GM18505 (cell line): ENCODE data around the gene EYS.
"Not testable (repeated sequence)": the region's sequence is repeated elsewhere in the genome, so short reads cannot be mapped to it uniquely, and the experiment has no call there.

ENCODE experiments used
- ATAC-seq: cut with Tn5 transposase; IDR thresholded peaks from one replicate; pipeline ENCODE4 v1.9.1; 2021; ENCODE audit not compliant: unreplicated experiment
- POLR2A ChIP-seq: IDR thresholded peaks from 4 replicates; pipeline ENCODE4 v1.6.1; 2011; ENCODE audit warnings: borderline replicate concordance; ENCODE audit not compliant: insufficient read depth, insufficient read length; ENCODE audit errors: extremely low read depth

The EYS gene

DNA sequence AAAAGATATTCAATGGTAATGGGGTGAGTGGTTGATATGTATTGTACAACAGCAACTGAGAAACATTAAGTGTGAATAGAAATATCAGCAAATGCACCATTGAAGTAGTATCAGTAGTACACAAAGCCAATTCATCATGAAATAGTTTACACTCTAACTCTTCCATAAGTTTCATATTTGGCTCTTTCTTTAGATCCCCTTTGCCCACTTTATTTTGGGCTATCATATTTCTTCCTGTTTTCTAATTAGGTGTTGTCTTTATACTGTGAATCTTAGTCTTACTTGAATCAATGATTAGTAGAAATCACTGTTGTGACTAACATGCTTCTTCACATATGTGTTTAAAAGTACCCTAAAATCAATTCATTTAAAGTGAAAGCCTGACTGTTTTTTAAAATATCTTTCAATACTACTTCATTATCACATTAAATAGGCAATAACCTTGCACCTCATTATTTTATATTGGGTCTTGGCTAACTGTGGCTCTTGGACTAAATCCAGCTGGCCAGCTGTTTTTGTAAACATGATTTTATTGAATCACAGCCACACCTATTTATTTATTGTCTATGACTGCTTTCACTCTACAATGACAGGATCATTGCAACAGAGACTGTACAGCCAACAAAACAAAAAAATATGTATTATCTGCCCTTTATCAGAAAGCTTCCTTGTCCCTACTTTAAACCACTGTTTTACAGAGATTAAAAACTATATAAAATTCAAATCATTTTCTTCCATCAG lies 38.9 kb downstream of the EYS start:
- ATAC-seq: no peak
- TF ChIP-seq POLR2A: no peak

DNA sequence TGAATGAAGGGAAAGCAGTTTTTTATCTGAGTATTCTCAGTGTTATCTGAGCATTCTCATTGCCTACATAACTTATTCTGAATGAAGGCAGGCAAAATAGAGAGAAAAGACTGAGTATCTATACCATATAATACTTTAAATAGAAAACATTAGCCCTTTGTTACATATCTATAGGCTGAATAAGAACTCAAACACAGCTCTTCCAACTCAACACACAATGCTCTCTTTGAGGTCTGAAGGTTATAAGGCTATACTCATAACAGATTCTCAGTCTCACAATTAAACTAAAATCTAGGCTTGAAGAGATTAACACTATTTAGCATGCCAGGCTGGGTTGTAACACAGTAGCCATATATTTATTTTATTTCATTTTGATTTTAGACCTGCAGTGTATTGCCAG lies 56.9 kb downstream of the EYS start:
- ATAC-seq: no peak
- TF ChIP-seq POLR2A: no peak

GRCh38 chr6:65649392-65649791 lies 57.6 kb downstream of the EYS start:
- ATAC-seq: no peak
- no peak for TF ChIP-seq POLR2A

DNA sequence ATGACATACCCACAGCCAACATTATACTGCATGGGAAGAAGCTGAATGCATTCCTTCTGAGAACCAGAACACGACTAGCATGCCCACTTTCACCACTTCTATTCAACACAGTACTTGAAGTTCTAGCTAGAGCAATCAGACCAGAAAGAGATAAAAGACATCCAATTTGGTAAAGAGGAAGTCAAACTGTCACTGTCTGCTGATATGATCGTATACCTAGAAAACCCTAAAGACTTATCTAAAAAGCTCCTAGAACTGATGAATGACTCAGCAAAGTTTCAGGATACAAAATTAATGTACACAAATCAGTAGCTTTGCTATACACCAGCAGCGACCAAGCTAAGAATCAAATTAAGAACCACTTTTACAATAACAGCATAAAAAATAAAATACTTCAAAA lies 60.5 kb downstream of the EYS start:
- no peak for ATAC-seq
- no peak for TF ChIP-seq POLR2A

- ATAC-seq: no peak
- no peak for TF ChIP-seq POLR2A
These were observed 64.2 kb downstream of the EYS start for GRCh38 chr6:65642776-65643175.

DNA sequence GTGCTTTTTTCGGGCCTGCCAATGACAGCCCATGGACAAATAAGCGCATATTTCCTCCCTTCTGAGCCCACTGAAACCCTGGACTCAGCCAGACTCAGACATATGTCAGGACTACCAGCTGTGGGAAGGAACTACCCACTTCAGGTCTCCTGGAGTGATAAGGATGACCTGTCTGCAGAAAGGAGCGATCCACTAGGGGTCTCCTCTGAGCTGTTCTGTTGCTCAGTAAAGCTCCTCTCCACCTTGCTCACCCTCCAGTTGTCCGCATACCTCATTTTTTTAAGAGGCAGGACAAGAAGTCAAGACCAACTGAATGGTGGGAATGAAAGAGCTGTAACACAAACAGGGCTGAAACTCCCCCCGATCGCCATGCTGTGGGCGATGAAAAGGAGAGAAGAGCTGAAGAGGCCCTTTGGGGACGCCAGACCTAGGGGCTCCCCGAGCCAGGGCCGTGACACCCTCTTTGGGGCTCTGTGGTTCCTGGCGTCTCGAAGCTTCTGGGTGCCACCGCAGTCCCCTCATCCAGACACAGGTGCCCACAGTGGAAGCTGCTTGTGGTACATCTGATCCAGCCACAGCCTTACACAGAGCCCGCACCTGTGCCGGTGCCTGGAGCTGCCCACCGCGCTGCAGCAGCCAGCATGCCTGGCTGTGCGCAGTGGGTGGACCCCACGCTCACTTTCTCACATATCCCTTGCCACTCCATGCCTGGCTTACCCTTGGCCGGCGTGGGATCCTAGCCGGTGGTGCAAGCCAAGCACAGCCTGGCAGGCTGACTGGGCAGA lies 68.8 kb downstream of the EYS start:
- no peak for TF ChIP-seq POLR2A
- no peak for ATAC-seq

- TF ChIP-seq POLR2A: no peak
- ATAC-seq: no peak
These were observed 69.6 kb downstream of the EYS start for GRCh38 chr6:65637289-65638046.

DNA sequence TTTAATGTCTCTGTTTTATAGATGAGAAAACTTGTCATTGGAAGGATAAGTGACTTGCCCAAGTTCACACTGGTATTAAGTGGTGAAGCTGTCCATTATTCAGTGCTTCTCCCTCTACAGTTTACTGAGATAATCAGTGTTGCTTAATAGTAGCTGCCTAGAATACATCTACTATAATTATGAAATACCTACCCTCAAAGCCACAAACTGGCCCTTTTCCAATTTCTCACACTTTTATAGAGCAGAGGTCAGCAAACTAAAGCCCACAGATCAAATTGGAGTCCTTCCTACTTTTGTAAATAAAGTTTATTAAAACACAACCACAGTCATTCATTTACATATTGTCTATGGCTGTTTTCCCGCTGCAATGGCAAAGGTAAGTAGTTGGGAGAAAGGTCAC lies 73.5 kb downstream of the EYS start:
- no peak for ATAC-seq
- TF ChIP-seq POLR2A: no peak

DNA sequence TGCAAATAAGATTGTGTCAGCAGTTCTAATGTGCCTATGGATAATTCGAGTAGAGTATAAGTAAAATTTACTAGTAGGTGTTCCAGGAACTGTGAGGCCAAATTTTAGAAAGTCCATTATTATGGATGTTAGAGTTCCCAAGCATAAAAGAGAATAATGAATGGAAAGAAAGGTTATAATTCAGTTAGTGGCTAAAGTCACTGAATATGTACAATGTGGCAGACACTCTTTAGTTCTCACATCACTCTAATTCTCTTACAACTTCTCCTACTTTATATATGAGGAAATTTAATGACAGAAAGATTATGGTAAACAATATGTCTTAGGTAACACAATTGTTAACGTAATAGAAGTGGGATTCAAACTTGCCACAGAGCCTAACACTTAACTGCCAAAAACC lies 75.3 kb downstream of the EYS start:
- ATAC-seq: no peak
- no peak for TF ChIP-seq POLR2A

DNA sequence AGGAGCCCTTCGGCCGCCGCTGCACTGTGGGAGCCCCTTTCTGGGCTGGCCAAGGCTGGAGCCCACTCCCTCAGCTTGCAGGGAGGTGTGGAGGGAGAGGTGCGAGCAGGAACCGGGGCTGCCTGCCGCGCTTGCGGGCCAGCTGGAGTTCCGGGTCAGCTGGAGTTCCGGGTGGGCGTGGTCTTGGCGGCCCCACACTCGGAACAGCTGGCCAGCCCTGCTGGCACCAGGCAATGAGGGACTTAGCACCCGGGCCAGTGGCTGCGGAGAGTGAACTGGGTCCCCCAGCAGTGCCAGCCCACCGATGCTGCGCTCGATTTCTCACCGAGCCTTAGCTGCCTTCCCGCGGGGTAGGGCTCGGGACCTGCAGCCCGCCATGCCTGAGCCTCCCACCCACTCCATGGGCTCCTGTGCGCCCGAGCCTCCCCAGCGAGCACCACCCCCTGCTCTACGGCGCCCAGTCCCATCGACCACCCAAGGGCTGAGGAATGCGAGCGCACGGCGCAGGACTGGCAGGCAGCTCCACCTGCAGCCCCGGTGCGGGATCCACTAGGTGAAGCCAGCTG lies 79.5 kb downstream of the EYS start:
- ATAC-seq: not testable (repeated sequence)

DNA sequence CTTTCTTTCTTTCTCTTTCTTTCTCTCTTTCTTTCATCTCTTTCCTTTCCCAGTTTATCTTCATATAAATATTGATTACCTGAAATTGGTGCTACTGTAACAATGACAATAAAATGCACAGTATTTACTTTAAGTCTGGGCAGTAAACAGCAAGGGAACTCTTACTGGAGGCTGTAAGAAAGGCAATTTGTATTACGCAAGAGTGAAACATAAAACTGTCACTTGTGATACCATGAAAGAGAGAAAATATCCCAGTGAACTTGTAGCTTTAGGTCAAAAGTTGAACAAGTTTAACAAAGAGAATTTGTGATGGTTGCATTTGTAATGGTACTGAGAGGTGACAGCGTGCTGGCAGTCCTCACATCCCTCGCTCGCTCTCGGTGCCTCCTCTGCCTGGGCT lies 80.0 kb downstream of the EYS start:
- ATAC-seq: no peak
- TF ChIP-seq POLR2A: no peak

- ATAC-seq: no peak
- no peak for TF ChIP-seq POLR2A
These were observed 83.5 kb downstream of the EYS start for GRCh38 chr6:65623566-65623965.

GRCh38 chr6:65610746-65611145 lies 96.3 kb downstream of the EYS start:
- no peak for TF ChIP-seq POLR2A
- no peak for ATAC-seq

- ATAC-seq: no peak
- TF ChIP-seq POLR2A: no peak
These were observed 111.5 kb downstream of the EYS start for GRCh38 chr6:65595540-65595939.

- no peak for TF ChIP-seq POLR2A
- ATAC-seq: no peak
These were observed 136.7 kb downstream of the EYS start for GRCh38 chr6:65570340-65570739.
